ENCODE results near the gene SPHKAP.
"Not testable (repeated sequence)": the region's sequence is repeated elsewhere in the genome, so short reads cannot be mapped to it uniquely, and the experiment has no call there.

Gene SPHKAP

DNA sequence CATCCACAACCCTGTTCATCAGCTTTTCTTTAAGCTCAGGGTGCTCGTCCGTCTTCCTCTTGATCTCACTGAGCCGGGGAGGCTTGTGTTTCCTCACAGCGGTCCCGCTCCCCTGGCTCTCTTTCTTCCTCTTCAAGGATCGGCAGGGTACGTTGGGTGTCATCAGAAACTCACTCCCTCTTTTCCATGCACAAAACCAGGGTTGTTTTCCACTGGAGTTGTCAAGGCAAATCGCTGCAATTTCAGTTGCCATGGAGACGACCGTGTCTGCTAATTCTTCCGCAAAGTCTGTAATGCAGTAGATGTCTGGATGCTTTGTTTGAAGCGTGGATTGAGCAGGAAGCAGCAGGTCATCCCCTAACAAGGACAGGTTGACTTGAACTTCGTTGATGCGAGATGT is 163.7 kb downstream of the SPHKAP start:
- H3K27me3 ChIP-seq (ENCODE audit: control insufficient read depth, insufficient read depth, low read length) = no peaks in the 10 kb centered on the region
- no peak overlapping the region for H3K4me3 ChIP-seq (ENCODE audit: low read length)
- no peak overlapping the region for H3K9ac ChIP-seq (ENCODE audit: low read depth, low read length)
- no peak overlapping the region for H3K4me2 ChIP-seq (ENCODE audit: low read length)
- H3K9me3 ChIP-seq (replicated peaks; ENCODE audit: low read length) = no peaks in the 10 kb centered on the region
- H3K36me3 ChIP-seq (ENCODE audit: insufficient read depth, low read length) = no peaks in the 10 kb centered on the region
- no peaks in the 10 kb centered on the region for H3K4me1 ChIP-seq (ENCODE audit: control insufficient read depth, insufficient read depth, low read length)

DNA sequence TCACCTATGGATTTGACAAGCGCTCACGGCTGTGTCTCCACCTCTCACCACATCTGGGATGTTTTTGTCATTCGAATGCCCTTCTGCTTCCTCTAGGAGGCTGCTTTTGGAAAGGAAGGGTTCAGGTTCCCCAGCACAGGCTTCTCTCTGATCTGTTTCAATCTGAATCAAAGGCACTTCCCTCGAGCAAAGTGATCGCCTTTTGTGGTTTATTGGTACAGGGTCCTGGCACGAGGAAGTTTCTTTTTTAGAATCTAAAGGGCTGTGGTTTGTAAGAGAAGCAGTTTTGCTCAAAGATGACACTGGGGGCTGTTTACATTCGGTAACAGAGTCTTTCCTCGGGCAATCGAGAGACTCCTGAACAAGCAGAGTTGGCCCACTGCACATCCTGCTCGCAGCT is 165.1 kb downstream of the SPHKAP start:
- Histone ChIP-seq H3K36me3 (ENCODE audit: insufficient read depth, low read length) (no peaks in the 10 kb centered on the region), H3K4me3 (ENCODE audit: low read length) (no peak overlapping the region), H3K9ac (ENCODE audit: low read depth, low read length) (no peak overlapping the region), H3K4me1 (ENCODE audit: control insufficient read depth, insufficient read depth, low read length) (no peaks in the 10 kb centered on the region), H3K4me2 (ENCODE audit: low read length) (no peak overlapping the region), H3K27me3 (ENCODE audit: control insufficient read depth, insufficient read depth, low read length) (no peaks in the 10 kb centered on the region), H3K9me3 (replicated peaks; ENCODE audit: low read length) (no peaks in the 10 kb centered on the region)

DNA sequence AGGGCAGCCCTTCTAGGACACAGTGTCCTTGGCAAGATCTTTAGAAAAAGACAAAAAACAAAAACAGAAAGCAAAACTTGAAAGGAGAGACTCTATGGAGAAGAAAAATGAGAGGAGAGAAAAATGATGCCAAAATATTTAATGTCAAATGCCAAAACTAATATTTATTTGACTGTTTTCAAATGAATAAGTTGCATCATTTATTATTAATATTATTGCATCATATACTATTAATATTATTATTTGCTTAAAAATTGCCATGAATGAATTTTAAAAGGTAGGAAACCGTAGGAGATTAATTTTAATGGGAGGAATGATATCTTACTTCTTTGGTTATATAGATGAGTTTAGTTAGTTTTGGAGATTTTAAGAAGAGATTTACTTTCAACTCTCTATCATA is 165.7 kb downstream of the SPHKAP start:
- Histone ChIP-seq H3K27me3 (ENCODE audit: control insufficient read depth, insufficient read depth, low read length) (no peaks in the 10 kb centered on the region), H3K9me3 (replicated peaks; ENCODE audit: low read length) (no peaks in the 10 kb centered on the region), H3K9ac (ENCODE audit: low read depth, low read length) (no peak overlapping the region), H3K36me3 (ENCODE audit: insufficient read depth, low read length) (no peaks in the 10 kb centered on the region), H3K4me1 (ENCODE audit: control insufficient read depth, insufficient read depth, low read length) (no peaks in the 10 kb centered on the region), H3K4me2 (ENCODE audit: low read length) (no peak overlapping the region), H3K4me3 (ENCODE audit: low read length) (no peak overlapping the region)

DNA sequence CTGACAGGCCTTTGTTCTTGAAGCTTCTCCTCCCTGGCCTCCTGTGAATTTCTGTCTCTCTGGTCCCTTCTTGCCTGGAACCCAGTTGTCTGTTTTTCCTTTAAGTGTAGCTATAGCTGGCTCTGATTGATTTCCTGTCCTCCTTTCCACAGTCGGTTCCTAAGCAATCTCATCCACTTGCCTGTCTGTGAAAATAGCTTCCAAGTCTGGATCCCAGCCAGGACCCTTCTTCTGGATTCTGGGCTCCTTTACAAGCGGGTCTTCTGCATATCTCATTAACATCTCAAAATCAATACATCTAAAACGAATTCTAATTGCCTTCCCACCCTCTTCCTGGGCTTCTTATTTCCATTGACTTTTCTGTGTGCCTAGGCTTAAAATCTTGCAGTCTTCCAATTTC is 185.1 kb downstream of the SPHKAP start:
- H3K4me2 ChIP-seq (ENCODE audit: low read length) = no peak overlapping the region
- no peaks in the 10 kb centered on the region for H3K4me1 ChIP-seq (ENCODE audit: control insufficient read depth, insufficient read depth, low read length)
- H3K9me3 ChIP-seq (replicated peaks; ENCODE audit: low read length) = no peaks in the 10 kb centered on the region
- no peaks in the 10 kb centered on the region for H3K27me3 ChIP-seq (ENCODE audit: control insufficient read depth, insufficient read depth, low read length)
- no peaks in the 10 kb centered on the region for H3K36me3 ChIP-seq (ENCODE audit: insufficient read depth, low read length)
- H3K9ac ChIP-seq (ENCODE audit: low read depth, low read length) = no peak overlapping the region
- no peak overlapping the region for H3K4me3 ChIP-seq (ENCODE audit: low read length)

DNA sequence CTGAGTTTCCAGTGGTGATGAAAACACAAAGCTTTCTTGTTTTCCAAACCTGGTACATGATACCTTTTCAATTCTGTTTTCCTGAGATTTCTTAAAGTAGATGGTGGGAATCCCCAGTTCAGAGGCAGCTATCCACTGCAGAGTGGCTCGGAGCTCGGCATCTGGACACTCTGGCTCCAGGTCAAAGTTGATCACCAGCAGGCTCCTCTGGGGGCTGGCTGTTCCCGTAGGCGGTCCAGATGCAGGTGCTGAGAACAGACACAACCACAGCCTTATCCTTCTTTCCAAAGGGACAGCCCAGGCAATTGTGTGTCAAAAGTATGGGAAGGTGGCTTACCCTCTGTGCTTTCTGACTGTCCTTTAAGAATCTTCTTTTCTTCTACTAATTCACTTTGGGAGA is 190.6 kb downstream of the SPHKAP start:
- no peak overlapping the region for H3K9ac ChIP-seq (ENCODE audit: low read depth, low read length)
- no peaks in the 10 kb centered on the region for H3K4me1 ChIP-seq (ENCODE audit: control insufficient read depth, insufficient read depth, low read length)
- no peak overlapping the region for H3K4me2 ChIP-seq (ENCODE audit: low read length)
- H3K4me3 ChIP-seq (ENCODE audit: low read length) = no peak overlapping the region
- H3K36me3 ChIP-seq (ENCODE audit: insufficient read depth, low read length) = no peaks in the 10 kb centered on the region
- H3K9me3 ChIP-seq (replicated peaks; ENCODE audit: low read length) = no peaks in the 10 kb centered on the region
- H3K27me3 ChIP-seq (ENCODE audit: control insufficient read depth, insufficient read depth, low read length) = no peaks in the 10 kb centered on the region

DNA sequence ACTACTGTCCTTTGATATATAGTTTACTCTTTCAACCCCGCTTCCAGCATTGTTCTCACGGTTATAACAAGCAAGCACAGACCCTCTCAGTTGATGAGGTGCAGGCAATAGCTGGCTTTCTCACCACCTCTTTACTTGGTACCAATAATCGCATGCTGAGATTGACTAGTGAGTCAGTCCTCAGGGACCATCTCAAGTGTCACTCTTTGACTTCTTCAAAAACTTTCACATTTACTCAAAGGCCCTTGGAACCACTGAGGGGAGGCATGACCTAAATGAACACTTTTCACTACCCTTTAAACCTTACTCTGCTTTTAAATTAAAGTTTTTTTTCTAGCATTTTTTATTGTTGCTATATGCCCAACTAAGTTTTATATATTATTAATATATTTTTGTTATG is 208.2 kb downstream of the SPHKAP start:
- H3K36me3 ChIP-seq (ENCODE audit: insufficient read depth, low read length) = no peaks in the 10 kb centered on the region
- H3K4me2 ChIP-seq (ENCODE audit: low read length) = no peak overlapping the region
- no peak overlapping the region for H3K4me3 ChIP-seq (ENCODE audit: low read length)
- no peaks in the 10 kb centered on the region for H3K27me3 ChIP-seq (ENCODE audit: control insufficient read depth, insufficient read depth, low read length)
- H3K9me3 ChIP-seq (replicated peaks; ENCODE audit: low read length) = no peaks in the 10 kb centered on the region
- no peak overlapping the region for H3K9ac ChIP-seq (ENCODE audit: low read depth, low read length)
- H3K4me1 ChIP-seq (ENCODE audit: control insufficient read depth, insufficient read depth, low read length) = no peaks in the 10 kb centered on the region

DNA sequence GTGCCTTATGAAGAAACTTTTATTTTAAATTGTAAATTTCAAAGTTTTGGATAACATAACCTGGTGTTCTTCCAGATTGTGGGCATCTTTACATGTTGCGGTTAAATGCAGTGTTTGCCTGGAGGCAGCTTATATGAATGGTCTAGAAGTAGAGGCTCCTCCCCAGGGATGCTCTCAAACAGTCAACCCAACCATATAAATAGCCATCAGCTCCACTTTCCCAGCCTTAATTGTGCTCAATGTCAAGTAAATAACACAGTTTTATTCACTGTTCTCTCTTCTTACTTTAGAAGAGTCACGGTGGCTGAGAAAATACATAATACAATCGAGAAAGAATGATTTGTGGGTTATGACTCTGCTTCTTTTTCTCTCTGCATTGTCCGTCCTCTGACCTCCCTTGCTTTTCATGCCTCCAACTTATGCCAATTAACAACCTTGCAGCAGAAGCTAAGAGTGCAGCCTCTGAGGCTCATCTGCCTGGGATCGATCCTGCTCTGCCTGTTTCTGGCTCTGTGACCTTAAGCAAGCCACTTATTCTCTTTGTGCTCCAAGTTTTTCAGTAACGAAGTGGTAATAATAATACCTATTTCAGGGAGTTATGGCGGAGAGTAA is 209.8 kb downstream of the SPHKAP start:
- Histone ChIP-seq H3K4me2 (ENCODE audit: low read length) (no peak overlapping the region), H3K4me1 (ENCODE audit: control insufficient read depth, insufficient read depth, low read length) (no peaks in the 10 kb centered on the region), H3K27me3 (ENCODE audit: control insufficient read depth, insufficient read depth, low read length) (no peaks in the 10 kb centered on the region), H3K36me3 (ENCODE audit: insufficient read depth, low read length) (no peaks in the 10 kb centered on the region), H3K9ac (ENCODE audit: low read depth, low read length) (no peak overlapping the region), H3K9me3 (replicated peaks; ENCODE audit: low read length) (no peaks in the 10 kb centered on the region), H3K4me3 (ENCODE audit: low read length) (no peak overlapping the region)

DNA sequence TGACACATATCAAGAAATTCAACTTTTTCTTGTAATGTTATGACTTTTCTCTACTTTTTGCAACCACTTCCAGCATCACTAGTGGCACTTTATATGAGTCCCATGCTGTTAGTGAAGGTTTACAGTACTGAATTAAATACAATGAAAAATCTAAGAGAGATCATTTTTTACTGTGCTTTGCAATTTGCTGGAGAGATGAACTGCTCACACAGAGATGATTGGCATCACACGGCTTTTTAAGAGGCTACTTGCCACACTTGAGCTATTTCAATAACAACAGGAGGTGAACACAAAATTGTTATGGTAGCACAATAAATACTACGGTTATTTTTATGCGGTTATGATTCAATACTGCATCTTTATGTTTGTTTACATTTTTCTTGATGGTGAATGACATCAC is 221.2 kb downstream of the SPHKAP start:
- no peak overlapping the region for H3K4me2 ChIP-seq (ENCODE audit: low read length)
- H3K4me1 ChIP-seq (ENCODE audit: control insufficient read depth, insufficient read depth, low read length) = no peaks in the 10 kb centered on the region
- H3K9me3 ChIP-seq (replicated peaks; ENCODE audit: low read length) = no peaks in the 10 kb centered on the region
- no peak overlapping the region for H3K9ac ChIP-seq (ENCODE audit: low read depth, low read length)
- H3K27me3 ChIP-seq (ENCODE audit: control insufficient read depth, insufficient read depth, low read length) = no peaks in the 10 kb centered on the region
- H3K36me3 ChIP-seq (ENCODE audit: insufficient read depth, low read length) = no peaks in the 10 kb centered on the region
- no peak overlapping the region for H3K4me3 ChIP-seq (ENCODE audit: low read length)

DNA sequence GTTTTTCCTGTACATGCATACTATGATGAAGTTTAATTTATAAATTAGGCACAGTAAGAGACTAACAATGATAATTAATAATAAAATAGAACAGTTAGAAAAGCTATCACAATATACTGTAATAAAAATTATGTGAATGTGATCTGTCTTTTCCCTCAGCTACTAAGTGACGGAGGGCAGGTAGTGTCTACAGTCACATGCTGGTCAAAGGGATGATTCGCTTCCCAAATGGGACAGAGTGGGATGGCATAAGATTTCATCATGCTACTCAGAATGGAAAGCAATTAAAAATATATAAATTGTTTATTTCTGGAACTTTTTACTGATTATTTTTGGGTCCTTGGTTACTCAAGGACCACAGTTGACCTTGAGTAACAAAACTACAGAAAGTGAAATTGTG is 238.5 kb downstream of the SPHKAP start:
- Histone ChIP-seq H3K9me3 (replicated peaks; ENCODE audit: low read length) (no peaks in the 10 kb centered on the region), H3K4me2 (ENCODE audit: low read length) (no peak overlapping the region), H3K4me3 (ENCODE audit: low read length) (no peak overlapping the region), H3K27me3 (ENCODE audit: control insufficient read depth, insufficient read depth, low read length) (no peaks in the 10 kb centered on the region), H3K36me3 (ENCODE audit: insufficient read depth, low read length) (no peaks in the 10 kb centered on the region), H3K9ac (ENCODE audit: low read depth, low read length) (no peak overlapping the region), H3K4me1 (ENCODE audit: control insufficient read depth, insufficient read depth, low read length) (no peaks in the 10 kb centered on the region)

DNA sequence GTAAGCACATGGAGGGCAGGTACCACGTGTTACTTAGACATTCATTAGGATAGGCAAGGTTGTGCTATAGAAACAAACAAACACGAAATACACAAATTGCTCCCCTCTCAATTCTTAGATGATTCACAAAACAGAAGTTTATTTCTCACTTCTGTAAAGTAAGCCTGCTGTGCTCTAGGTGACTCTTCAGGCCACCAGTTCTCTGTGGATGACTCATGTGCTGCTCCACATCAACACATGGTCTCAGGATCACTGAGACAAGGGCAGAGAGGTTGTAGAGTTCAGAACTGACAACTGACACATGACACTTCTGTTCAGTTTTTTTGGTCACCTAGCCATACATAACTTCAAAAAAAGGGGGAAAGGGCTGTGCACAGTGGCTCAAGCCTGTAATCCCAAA is 239.5 kb downstream of the SPHKAP start:
- no peak overlapping the region for H3K9ac ChIP-seq (ENCODE audit: low read depth, low read length)
- no peaks in the 10 kb centered on the region for H3K27me3 ChIP-seq (ENCODE audit: control insufficient read depth, insufficient read depth, low read length)
- no peak overlapping the region for H3K4me2 ChIP-seq (ENCODE audit: low read length)
- H3K9me3 ChIP-seq (replicated peaks; ENCODE audit: low read length) = no peaks in the 10 kb centered on the region
- no peaks in the 10 kb centered on the region for H3K4me1 ChIP-seq (ENCODE audit: control insufficient read depth, insufficient read depth, low read length)
- H3K36me3 ChIP-seq (ENCODE audit: insufficient read depth, low read length) = no peaks in the 10 kb centered on the region
- no peak overlapping the region for H3K4me3 ChIP-seq (ENCODE audit: low read length)

DNA sequence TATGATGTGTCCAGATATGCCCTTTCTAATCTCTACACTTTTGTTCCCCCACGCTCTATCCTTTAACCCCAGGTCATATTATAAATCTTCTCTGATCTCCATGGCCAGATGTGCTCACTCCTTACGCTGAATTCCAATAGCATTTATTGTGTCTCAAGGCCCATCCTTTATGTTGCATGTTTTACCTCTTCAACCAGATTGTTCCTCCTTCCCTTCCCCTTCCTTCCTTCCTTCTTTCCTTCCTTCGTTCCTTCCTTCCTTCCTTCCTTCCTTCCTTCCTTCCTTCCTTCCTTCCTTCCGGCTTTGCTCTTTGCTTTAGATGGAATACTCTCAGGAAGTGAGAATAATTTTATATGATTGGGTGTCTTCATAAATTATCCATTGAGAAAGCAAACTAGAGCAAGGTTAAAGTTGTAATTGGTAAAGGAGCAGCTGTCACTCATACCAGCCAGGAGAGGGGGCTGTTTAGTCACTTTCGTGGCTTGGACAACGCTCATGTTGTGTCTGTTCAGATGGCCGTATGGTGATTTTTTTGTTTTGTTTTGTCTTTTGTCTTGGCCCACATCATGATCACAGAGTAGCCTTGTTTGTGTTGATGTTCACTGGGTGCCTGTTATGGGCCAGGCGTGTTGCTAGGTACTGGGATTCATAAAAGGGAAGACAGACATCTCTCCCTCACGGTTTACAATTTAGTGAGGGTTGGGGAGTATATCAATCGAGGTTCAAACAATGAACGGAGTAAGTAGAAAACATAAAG is 242.0 kb downstream of the SPHKAP start:
- Histone ChIP-seq H3K4me1 (ENCODE audit: control insufficient read depth, insufficient read depth, low read length) (no peaks in the 10 kb centered on the region), H3K36me3 (ENCODE audit: insufficient read depth, low read length) (no peaks in the 10 kb centered on the region), H3K27me3 (ENCODE audit: control insufficient read depth, insufficient read depth, low read length) (no peaks in the 10 kb centered on the region), H3K4me2 (ENCODE audit: low read length) (no peak overlapping the region), H3K9ac (ENCODE audit: low read depth, low read length) (no peak overlapping the region), H3K4me3 (ENCODE audit: low read length) (no peak overlapping the region), H3K9me3 (replicated peaks; ENCODE audit: low read length) (no peaks in the 10 kb centered on the region)

DNA sequence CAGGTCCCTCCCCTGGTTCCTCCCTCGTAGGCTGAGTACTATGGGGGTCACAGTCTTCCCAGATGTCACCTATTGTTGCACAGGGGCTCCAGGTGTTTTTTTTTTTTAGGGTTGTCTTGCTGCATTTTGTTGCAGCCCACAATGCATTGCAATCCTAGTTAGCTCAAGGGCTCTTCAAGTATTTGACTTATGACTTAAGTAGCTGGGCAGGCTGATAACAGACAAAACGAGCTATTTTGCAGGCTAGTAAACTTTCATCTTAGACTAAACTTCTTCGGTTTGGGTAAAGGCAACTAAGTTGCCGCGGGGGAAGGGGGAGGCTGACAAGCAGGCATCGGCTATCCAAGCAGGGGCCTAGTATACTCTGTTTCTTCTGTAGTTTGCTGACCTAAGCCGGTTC is 245.2 kb downstream of the SPHKAP start:
- H3K9me3 ChIP-seq (replicated peaks; ENCODE audit: low read length); H3K4me1 ChIP-seq (ENCODE audit: control insufficient read depth, insufficient read depth, low read length); H3K27me3 ChIP-seq (ENCODE audit: control insufficient read depth, insufficient read depth, low read length); H3K4me3 ChIP-seq (ENCODE audit: low read length); H3K36me3 ChIP-seq (ENCODE audit: insufficient read depth, low read length); H3K4me2 ChIP-seq (ENCODE audit: low read length); H3K9ac ChIP-seq (ENCODE audit: low read depth, low read length): not testable (repeated sequence)

Data from skeletal muscle satellite cell (primary cell).